Bronchial epithelial cell (primary cell): ENCODE data around the gene COL5A1. TPM values are rescaled to one million over a fixed set of nuclear protein-coding genes. Genes with fewer than 3 reads are reported as not detected.

Experiments
- DNase-seq: peaks from one replicate; pipeline ENCODE4 v3.0.0-alpha.2; 2010; ENCODE audit warnings: low read depth
- FAIRE-seq: peaks from 2 replicates; lab custom pipeline; 2011; peaks lifted over from hg19 to GRCh38; lab: Jason Lieb, UNC
- H3K27me3 ChIP-seq: 2 replicates; pipeline ENCODE4 v1.5.1; 2011; ENCODE audit warnings: low read length; ENCODE audit not compliant: control insufficient read depth, insufficient read depth
- H3K36me3 ChIP-seq: 2 replicates; pipeline ENCODE4 v1.5.1; 2011; ENCODE audit warnings: low read length; ENCODE audit not compliant: control insufficient read depth, insufficient read depth
- H3K4me3 ChIP-seq: 2 replicates; pipeline ENCODE4 v1.5.1; 2011; ENCODE audit warnings: mild to moderate bottlenecking, low read depth, low read length, control low read depth
- CTCF ChIP-seq: IDR thresholded peaks from 2 replicates; pipeline ENCODE4 v1.5.1; 2011; ENCODE audit warnings: mild to moderate bottlenecking, moderate library complexity, low read length, control low read depth, inconsistent platforms; ENCODE audit not compliant: insufficient read depth, severe bottlenecking
- total RNA-seq: library from RNA; depleted of rRNA; stranded (reverse); fragments of >200 nt; gene quantifications from 2 replicates; pipeline ENCODE4 v1.2.1, GENCODE V29; 2014

COL5A1 gene
- total RNA-seq, 1 donor from 2014 or later: 6.3 TPM

DNA sequence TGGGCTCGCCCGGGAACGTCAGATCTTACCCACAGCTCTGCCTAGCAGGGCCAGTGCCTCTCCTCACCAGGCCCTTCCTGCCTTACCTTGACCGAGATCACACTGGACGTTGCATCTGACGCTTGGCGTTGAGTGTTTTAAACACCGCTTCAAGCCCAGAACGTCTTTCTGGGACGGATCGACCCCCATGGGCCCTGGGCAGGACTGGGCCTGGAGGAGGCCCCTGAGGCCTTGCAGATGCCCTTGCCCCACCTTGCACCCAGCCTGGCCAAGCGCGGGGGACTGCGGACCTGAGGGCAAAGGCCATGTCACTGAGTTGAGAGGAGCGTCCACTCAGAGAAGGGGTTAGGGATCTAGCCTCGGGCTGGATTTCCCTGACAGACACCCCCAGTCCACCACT lies 174.7 kb downstream of the COL5A1 start:
- FAIRE-seq (no peak), DNase-seq (no peak)
- Histone ChIP-seq H3K27me3 (no peaks in the 10 kb centered on the region), H3K36me3 (no peaks in the 10 kb centered on the region), H3K4me3 (no peak overlapping the region)
- no peak for TF ChIP-seq CTCF

GRCh38 chr9:134818000-134818568 lies 176.5 kb downstream of the COL5A1 start:
- no peaks in the 10 kb centered on the region for H3K36me3 ChIP-seq
- no peak for FAIRE-seq
- DNase-seq: no peak
- TF ChIP-seq CTCF: no peak
- no peak overlapping the region for H3K4me3 ChIP-seq
- H3K27me3 ChIP-seq: no peaks in the 10 kb centered on the region

- FAIRE-seq (no peak), DNase-seq (no peak)
- no peak overlapping the region for H3K4me3 ChIP-seq
- no peaks in the 10 kb centered on the region for H3K27me3 ChIP-seq
- no peak for TF ChIP-seq CTCF
- H3K36me3 ChIP-seq: no peaks in the 10 kb centered on the region
Observed at GRCh38 chr9:134818591-134818990, 177.0 kb downstream of the COL5A1 start.

DNA sequence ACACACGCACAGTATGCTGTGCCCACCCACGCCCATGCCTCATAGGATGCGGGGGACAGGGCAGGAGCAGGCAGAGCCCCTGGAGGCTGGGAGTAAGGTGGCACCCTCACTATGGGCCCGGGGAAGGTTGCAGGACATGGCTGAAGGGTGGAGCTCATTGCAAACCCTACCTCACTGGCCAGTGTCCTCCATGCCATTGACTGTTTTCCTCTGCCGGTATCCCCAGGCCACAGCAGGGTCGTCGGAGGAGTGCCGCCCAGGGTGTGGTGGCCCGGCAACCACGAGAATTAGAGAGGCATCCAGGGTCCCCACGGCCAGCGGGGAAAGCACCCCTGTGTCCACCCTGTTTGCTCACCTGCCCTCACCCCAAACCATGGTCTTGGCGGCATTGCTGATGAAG lies 179.3 kb downstream of the COL5A1 start:
- DNase-seq: no peak
- peaks cover 2% of the 10 kb centered on the region for H3K36me3 ChIP-seq
- no peaks in the 10 kb centered on the region for H3K27me3 ChIP-seq
- FAIRE-seq: no peak
- H3K4me3 ChIP-seq: no peak overlapping the region
- no peak for TF ChIP-seq CTCF

- TF ChIP-seq CTCF: no peak
- no peak for DNase-seq
- Histone ChIP-seq H3K4me3 (no peak overlapping the region), H3K36me3 (peaks cover 2% of the 10 kb centered on the region), H3K27me3 (no peaks in the 10 kb centered on the region)
- no peak for FAIRE-seq
Observed at GRCh38 chr9:134822541-134822940, 180.9 kb downstream of the COL5A1 start.

DNA sequence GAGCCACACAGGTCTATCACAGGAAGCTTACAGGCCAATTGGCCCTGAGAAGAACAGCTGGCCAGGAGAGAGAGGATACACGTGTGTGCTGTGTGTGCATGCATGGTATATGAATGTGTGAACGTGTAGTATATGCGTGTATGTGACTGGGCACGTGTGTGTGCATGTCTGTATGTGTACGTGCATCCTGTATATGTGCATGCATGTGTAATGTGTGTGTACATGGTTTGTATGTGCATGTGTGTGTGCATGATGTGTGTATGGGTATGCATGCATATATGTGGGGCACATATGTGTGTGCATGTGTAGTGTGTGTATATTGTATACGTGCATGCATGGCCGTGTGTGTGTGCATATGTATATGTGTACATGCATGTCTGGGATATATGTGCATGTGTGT lies 182.0 kb downstream of the COL5A1 start:
- no peak for DNase-seq
- no peaks in the 10 kb centered on the region for H3K27me3 ChIP-seq
- peak; percentile 90 for FAIRE-seq
- no peak overlapping the region for H3K4me3 ChIP-seq
- peaks cover 2% of the 10 kb centered on the region for H3K36me3 ChIP-seq
- TF ChIP-seq CTCF: no peak
